Mesothelial cell of epicardium (in vitro differentiated cells): ENCODE results near the gene EMX2. TPM values are rescaled to one million over a fixed set of nuclear protein-coding genes. Genes with fewer than 3 reads are reported as not detected.
A peak's percentile ranks its signal among the peaks of the same experiment; 100 is the strongest.

ENCODE experiments used
- DNase-seq, 2 experiments: peaks; one replicate each; pipeline ENCODE4 v3.0.0; 2021; ENCODE audit warnings: low spot score in 2 of 2; ENCODE audit not compliant: unreplicated experiment in 2 of 2
- H3K27ac Mint-ChIP-seq: 2 replicates; pipeline ENCODE4 v1.8.0; 2021; ENCODE audit warnings: mixed read lengths
- H3K27me3 Mint-ChIP-seq: 2 replicates; pipeline ENCODE4 v1.8.0; 2021; ENCODE audit warnings: low read depth, mixed read lengths
- H3K36me3 Mint-ChIP-seq: 2 replicates; pipeline ENCODE4 v1.8.0; 2021; ENCODE audit warnings: mixed read lengths
- H3K4me1 Mint-ChIP-seq: 2 replicates; pipeline ENCODE4 v1.8.0; 2021; ENCODE audit warnings: mixed read lengths
- H3K4me3 Mint-ChIP-seq: 2 replicates; pipeline ENCODE4 v1.8.0; 2021; ENCODE audit warnings: mild to moderate bottlenecking, moderate library complexity, mixed read lengths
- H3K9me3 Mint-ChIP-seq: 2 replicates; pipeline ENCODE4 v1.8.0; 2021; ENCODE audit warnings: mixed read lengths
- total RNA-seq: library from RNA; stranded (reverse); gene quantifications from 3 replicates; pipeline ENCODE4 v1.2.1, GENCODE V29; 2021
- TF ChIP-seq, protein P1 (sequence below): fragments of 200-600 bp; sonication (generic); IDR thresholded peaks from one replicate; pipeline ENCODE4 v1.5.0; 2021; ENCODE audit warnings: antibody characterized with exemption; ENCODE audit not compliant: unreplicated experiment

EMX2 gene
- total RNA-seq, 1 donor from 2014 or later: 2.8 TPM

DNA sequence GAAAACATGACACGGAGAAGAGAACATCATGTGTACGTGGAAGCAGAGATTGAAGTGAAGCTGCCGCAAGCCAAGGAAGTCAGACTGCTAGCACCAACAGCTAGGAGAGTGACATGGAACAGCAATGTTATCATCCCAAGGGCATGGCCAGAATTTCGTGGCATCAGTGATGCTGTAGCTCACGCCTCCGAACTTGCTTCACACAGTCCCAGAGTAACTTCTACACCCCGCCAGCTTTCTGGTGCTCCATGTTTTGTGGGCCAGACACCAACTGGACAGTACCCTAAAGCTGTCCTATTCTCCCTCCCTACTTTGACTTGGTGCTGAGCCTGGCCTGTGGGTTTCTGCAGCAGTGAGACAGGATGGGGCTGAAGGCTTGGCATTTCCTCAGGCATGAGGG lies 33.0 kb upstream of the EMX2 start:
- no peak for DNase-seq
- H3K4me1 Mint-ChIP-seq: peaks cover 1% of the 10 kb centered on the region
- TF ChIP-seq, protein P1, sequence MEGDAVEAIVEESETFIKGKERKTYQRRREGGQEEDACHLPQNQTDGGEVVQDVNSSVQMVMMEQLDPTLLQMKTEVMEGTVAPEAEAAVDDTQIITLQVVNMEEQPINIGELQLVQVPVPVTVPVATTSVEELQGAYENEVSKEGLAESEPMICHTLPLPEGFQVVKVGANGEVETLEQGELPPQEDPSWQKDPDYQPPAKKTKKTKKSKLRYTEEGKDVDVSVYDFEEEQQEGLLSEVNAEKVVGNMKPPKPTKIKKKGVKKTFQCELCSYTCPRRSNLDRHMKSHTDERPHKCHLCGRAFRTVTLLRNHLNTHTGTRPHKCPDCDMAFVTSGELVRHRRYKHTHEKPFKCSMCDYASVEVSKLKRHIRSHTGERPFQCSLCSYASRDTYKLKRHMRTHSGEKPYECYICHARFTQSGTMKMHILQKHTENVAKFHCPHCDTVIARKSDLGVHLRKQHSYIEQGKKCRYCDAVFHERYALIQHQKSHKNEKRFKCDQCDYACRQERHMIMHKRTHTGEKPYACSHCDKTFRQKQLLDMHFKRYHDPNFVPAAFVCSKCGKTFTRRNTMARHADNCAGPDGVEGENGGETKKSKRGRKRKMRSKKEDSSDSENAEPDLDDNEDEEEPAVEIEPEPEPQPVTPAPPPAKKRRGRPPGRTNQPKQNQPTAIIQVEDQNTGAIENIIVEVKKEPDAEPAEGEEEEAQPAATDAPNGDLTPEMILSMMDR: no peak
- no peak overlapping the region for H3K4me3 Mint-ChIP-seq
- no peaks in the 10 kb centered on the region for H3K9me3 Mint-ChIP-seq
- H3K36me3 Mint-ChIP-seq: no peaks in the 10 kb centered on the region
- H3K27me3 Mint-ChIP-seq: peaks cover 81% of the 10 kb centered on the region
- H3K27ac Mint-ChIP-seq: no peak overlapping the region

DNA sequence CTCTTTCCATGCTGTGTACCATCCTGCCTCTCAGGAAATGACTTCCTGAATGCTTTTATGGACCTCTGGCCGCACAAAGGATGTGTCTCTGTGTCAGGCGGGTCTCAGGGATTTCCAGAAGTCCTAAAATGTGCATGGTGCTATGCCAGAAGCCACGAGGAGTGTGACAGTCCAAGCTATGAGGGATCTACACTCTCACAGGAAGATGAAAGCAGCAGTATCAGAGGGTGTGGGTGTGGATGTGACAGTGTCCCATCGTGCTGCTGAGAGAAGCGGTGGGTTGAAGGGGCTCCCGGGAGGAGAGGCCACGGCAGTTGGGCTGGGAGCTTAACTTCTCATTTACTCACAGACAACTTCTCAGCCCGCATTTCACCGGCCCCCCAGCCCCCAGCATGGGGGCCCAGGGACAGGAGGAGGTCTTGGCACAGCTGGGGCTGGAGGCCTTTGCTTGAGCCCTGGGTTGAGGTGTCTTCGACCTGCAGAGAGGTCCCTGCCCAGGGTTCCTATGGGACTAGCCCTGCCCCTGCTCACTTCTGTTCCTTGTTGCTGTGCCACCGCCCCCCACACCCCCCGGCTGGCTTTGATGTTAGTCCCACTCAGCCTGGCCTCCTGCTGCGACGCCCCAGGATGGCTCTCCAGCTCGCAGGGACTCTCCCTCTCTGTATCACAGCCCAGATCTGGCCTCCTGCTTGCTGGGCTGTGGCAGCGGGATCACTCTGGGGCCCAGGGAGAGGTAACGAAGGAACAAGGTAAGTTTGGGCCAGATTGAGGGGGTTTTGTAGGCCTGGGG lies 30.8 kb upstream of the EMX2 start:
- DNase-seq: no peak
- peaks cover 4% of the 10 kb centered on the region for H3K4me1 Mint-ChIP-seq
- peaks cover 70% of the 10 kb centered on the region for H3K27me3 Mint-ChIP-seq
- no peaks in the 10 kb centered on the region for H3K9me3 Mint-ChIP-seq
- TF ChIP-seq, protein P1: no peak
- H3K4me3 Mint-ChIP-seq: no peak overlapping the region
- H3K27ac Mint-ChIP-seq: no peak overlapping the region
- H3K36me3 Mint-ChIP-seq: no peaks in the 10 kb centered on the region

DNA sequence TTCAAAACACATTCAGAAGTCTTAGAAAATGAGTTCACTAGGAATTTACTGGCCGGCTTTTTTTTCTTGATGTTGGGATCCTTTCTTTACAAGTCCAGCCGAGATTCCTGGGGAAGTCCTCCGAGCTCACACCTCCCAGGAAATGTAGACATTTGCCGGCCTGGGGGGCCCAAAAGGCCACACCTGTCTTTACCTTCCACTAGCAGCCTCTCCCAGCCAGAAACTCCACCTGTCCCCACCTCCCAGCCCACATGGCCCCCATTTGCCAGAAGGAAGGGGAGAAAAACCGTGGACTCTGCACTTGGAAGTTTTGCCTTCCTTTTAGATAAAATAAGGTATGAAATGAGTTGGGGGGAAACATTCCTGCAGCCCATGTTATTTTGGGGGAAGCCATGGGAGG lies 27.6 kb upstream of the EMX2 start:
- H3K4me1 Mint-ChIP-seq: peaks cover 11% of the 10 kb centered on the region
- H3K27ac Mint-ChIP-seq: no peak overlapping the region
- peak in 1 of 2 experiments; percentile 25 for DNase-seq
- TF ChIP-seq, protein P1: no peak
- peaks cover 69% of the 10 kb centered on the region for H3K27me3 Mint-ChIP-seq
- H3K36me3 Mint-ChIP-seq: no peaks in the 10 kb centered on the region
- no peaks in the 10 kb centered on the region for H3K9me3 Mint-ChIP-seq
- no peak overlapping the region for H3K4me3 Mint-ChIP-seq

DNA sequence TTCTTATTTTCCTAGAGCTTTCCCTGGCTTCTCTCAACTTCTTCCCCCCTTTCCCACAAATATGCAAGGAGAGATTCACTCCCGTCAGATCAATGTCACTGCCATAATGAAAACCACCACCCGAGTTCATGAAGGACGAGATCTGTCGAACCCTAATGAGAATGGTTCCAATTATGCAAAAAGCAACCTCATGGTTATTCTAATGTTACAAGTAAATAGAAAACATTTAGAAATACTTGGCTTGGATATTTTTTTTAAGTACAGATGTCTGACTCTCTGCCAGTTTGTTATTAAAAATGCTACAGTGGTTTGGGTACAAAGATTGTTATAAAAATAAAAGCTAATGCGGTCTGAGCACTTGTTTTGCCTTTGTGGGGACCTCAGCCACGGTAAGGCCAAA lies 25.9 kb upstream of the EMX2 start:
- Mint-ChIP-seq H3K9me3 (no peaks in the 10 kb centered on the region), H3K27ac (no peak overlapping the region), H3K27me3 (peaks cover 64% of the 10 kb centered on the region), H3K36me3 (no peaks in the 10 kb centered on the region), H3K4me3 (no peak overlapping the region), H3K4me1 (peaks cover 13% of the 10 kb centered on the region)
- DNase-seq: no peak
- TF ChIP-seq, protein P1: no peak

DNA sequence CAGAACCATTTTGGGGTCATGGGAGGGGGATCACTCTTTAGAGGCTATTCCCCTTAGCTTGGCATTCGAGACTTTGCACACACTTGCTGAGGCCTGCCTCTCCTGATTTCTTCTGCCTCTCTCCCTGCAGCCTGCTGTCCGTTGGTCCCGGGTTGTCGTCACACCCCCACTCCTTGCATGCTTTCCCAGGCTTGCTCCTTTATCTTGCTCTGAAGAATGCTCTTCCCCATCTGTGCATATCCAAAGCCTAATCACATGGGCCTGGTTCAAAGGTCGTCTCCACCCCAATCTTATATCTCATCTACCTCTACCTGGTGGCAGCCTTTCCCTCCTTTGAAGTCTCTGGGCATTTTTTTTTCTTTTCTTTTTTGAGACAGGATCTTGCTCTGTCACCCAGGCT lies 24.3 kb upstream of the EMX2 start:
- Mint-ChIP-seq H3K4me3 (no peak overlapping the region), H3K4me1 (peaks cover 13% of the 10 kb centered on the region), H3K36me3 (no peaks in the 10 kb centered on the region), H3K9me3 (no peaks in the 10 kb centered on the region), H3K27ac (no peak overlapping the region), H3K27me3 (peaks cover 72% of the 10 kb centered on the region)
- TF ChIP-seq, protein P1: no peak
- peak in 1 of 2 experiments; percentile 13 for DNase-seq
